HFF-Myc (cell line): ENCODE measurements around the gene DDAH2.

ENCODE experiments used
- DNase-seq: peaks from one replicate; pipeline ENCODE4 v3.0.0-alpha.2; 2011; ENCODE audit warnings: low read depth; ENCODE audit errors: extremely low read depth
- H3K4me3 ChIP-seq: replicated peaks from 2 replicates; pipeline ENCODE4 v1.5.1; 2011; ENCODE audit warnings: low read depth, mild to moderate bottlenecking, control low read depth, low read length
- TF ChIP-seq, protein P1 (sequence below): IDR thresholded peaks from 2 replicates; pipeline ENCODE4 v1.5.1; 2012; ENCODE audit warnings: mild to moderate bottlenecking, low read depth, low read length, control low read depth; ENCODE audit errors: missing control alignments

DDAH2 gene

GRCh38 chr6:31744422-31744821 is 15.3 kb upstream of the DDAH2 start:
- DNase-seq, result no peak
- TF ChIP-seq, protein P1, sequence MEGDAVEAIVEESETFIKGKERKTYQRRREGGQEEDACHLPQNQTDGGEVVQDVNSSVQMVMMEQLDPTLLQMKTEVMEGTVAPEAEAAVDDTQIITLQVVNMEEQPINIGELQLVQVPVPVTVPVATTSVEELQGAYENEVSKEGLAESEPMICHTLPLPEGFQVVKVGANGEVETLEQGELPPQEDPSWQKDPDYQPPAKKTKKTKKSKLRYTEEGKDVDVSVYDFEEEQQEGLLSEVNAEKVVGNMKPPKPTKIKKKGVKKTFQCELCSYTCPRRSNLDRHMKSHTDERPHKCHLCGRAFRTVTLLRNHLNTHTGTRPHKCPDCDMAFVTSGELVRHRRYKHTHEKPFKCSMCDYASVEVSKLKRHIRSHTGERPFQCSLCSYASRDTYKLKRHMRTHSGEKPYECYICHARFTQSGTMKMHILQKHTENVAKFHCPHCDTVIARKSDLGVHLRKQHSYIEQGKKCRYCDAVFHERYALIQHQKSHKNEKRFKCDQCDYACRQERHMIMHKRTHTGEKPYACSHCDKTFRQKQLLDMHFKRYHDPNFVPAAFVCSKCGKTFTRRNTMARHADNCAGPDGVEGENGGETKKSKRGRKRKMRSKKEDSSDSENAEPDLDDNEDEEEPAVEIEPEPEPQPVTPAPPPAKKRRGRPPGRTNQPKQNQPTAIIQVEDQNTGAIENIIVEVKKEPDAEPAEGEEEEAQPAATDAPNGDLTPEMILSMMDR, result no peak
- no peak overlapping the region for H3K4me3 ChIP-seq

GRCh38 chr6:31742894-31743293 is 13.8 kb upstream of the DDAH2 start:
- no peak overlapping the region for H3K4me3 ChIP-seq
- TF ChIP-seq, protein P1, result no peak
- DNase-seq, result no peak

GRCh38 chr6:31741815-31742214 is 12.7 kb upstream of the DDAH2 start:
- DNase-seq, result no peak
- TF ChIP-seq, protein P1, result no peak
- H3K4me3 ChIP-seq, result no peak overlapping the region

GRCh38 chr6:31740397-31741223 is 11.5 kb upstream of the DDAH2 start:
- no peak for DNase-seq
- TF ChIP-seq, protein P1, result no peak
- H3K4me3 ChIP-seq, result peak overlapping the region; percentile 60

DNA sequence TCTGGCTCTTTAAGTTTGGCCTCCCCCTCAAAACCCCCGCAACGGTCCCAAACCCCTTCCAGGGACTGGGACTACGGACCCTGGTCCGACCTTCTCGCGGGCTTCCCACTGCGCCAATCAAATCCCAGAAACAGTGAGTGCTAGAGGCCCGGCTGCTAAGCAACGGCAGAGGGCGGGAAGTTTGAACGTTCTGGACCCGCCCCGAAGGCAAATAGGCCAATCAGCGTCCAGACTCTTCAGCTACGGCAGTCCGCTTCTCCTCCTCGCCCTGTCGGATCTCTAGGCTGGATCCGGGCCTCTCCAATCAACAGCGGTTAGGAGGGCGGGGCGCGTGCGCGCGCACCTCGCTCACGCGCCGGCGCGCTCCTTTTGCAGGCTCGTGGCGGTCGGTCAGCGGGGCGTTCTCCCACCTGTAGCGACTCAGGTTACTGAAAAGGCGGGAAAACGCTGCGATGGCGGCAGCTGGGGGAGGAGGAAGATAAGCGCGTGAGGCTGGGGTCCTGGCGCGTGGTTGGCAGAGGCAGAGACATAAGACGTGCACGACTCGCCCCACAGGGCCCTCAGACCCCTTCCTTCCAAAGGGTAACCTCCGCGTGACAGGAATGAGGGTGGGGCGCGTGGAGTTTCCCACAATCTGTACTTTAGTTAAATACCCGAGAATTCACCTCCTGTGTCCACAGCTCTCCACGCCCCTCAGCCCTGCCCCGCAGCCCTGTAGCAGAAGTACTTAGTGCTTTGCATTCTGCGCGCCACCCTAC is 10.7 kb upstream of the DDAH2 start, which contains the start of gene MSH5:
Gene MSH5 (plus strand): TSS at position 367 of the 758 bp plus-strand sequence. CDS start 462 bp downstream, outside the sequence.
- DNase-seq, result peak; percentile 98
- H3K4me3 ChIP-seq, result peak within 1 kb of the TSS; percentile 60

More for the DNA sequence above, 10.7 kb upstream of the DDAH2 start, which contains the start of gene MSH5:
- TF ChIP-seq, protein P1, result no peak
